C4-2B (cell line): ENCODE data around the gene LRCH1.

Experiments used
- H3K27ac ChIP-seq: fragments of 450-650 bp; 2 replicates; pipeline ENCODE4 v1.5.1; 2017
- ZFX ChIP-seq: fragments of 450-650 bp; IDR thresholded peaks from 2 replicates; pipeline ENCODE4 v1.6.1; 2017
- TF ChIP-seq, protein P1 (sequence below): fragments of 450-650 bp; conservative IDR thresholded peaks from 2 replicates; pipeline ENCODE4 v1.5.1; 2017; ENCODE audit warnings: mild to moderate bottlenecking

Gene LRCH1

DNA sequence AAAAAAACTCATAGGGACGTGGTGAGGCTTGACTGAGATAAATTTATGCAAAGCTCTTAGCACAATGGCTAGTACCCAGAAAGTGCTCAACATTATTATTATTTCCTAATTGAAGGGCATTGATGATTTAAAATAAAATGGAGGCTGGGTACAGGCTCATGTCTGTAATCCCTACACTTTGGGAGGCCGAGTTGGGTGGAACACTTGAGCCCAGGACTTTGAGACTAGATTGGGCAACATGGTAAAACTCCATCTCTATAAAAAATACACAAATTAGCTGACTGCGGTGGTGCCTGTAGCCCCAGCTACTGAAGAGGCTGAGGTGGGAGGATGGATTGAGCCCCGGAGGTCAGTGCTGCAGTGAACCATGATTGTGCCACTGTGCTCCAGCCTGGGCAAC lies 49.6 kb downstream of the LRCH1 start:
- TF ChIP-seq, protein P1, sequence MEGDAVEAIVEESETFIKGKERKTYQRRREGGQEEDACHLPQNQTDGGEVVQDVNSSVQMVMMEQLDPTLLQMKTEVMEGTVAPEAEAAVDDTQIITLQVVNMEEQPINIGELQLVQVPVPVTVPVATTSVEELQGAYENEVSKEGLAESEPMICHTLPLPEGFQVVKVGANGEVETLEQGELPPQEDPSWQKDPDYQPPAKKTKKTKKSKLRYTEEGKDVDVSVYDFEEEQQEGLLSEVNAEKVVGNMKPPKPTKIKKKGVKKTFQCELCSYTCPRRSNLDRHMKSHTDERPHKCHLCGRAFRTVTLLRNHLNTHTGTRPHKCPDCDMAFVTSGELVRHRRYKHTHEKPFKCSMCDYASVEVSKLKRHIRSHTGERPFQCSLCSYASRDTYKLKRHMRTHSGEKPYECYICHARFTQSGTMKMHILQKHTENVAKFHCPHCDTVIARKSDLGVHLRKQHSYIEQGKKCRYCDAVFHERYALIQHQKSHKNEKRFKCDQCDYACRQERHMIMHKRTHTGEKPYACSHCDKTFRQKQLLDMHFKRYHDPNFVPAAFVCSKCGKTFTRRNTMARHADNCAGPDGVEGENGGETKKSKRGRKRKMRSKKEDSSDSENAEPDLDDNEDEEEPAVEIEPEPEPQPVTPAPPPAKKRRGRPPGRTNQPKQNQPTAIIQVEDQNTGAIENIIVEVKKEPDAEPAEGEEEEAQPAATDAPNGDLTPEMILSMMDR, result no peak
- no peak for TF ChIP-seq ZFX
- no peak overlapping the region; the same call in 1 of the 2 replicates for H3K27ac ChIP-seq

DNA sequence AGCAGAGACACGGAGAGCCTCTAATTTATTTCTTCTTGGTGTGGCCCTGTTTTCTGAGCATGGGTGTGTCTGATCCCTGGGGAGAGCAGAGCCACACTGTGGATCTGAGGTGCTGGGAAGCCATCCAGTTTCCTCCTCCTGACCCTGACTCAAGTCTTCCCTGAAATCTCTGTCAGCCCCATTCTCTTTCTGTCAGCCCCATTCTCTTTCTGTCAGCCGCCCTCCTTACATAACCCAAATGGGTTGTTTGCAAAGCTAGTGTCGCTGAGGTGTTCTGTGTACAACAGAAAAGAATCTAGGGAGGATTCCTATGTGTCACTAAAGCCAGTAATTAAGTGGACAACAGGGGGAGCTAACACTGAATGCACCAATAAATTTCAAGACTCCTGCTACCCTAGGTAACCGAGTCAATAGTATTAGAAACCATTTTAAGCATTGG lies 50.2 kb downstream of the LRCH1 start:
- H3K27ac ChIP-seq, result peak overlapping the region; percentile 68
- TF ChIP-seq, protein P1, result peak; percentile 40
- no peak for TF ChIP-seq ZFX

DNA sequence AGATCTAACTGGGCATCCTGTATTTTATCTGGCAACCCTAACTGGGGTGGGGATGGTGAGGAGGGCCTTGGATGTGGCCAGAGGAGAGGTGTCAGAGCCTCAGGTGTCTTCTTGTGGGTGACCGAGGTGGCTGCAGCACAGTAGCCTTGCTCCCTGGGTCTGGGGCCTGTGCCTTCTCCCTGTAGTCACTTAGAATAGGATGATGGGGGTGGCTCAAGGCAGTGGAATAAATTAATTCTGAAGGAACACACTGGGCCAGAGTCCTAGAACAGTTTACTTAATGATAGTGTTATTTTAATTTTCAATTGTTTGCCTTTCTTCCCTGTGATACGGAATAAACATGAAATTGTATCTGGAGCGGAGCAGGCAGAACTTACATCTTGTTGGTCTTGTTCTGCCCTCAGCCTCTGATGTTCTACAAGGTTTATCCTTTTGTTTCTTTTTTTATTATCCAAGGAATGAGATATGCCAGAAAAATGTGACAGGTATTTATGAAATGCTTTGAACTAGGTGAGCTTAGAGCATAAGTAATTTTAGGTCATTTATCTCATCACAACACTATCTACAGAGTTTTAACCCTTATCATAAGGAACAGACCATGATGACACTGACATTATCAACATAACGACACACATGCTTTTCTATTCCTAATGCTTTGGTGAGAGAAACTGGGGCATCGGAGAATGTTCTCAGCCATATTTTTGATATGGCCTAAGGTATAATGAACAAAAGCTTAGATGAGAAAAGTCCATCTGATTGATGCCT lies 51.4 kb downstream of the LRCH1 start:
- TF ChIP-seq, protein P1, result no peak
- peak overlapping the region; percentile 68 for H3K27ac ChIP-seq

DNA sequence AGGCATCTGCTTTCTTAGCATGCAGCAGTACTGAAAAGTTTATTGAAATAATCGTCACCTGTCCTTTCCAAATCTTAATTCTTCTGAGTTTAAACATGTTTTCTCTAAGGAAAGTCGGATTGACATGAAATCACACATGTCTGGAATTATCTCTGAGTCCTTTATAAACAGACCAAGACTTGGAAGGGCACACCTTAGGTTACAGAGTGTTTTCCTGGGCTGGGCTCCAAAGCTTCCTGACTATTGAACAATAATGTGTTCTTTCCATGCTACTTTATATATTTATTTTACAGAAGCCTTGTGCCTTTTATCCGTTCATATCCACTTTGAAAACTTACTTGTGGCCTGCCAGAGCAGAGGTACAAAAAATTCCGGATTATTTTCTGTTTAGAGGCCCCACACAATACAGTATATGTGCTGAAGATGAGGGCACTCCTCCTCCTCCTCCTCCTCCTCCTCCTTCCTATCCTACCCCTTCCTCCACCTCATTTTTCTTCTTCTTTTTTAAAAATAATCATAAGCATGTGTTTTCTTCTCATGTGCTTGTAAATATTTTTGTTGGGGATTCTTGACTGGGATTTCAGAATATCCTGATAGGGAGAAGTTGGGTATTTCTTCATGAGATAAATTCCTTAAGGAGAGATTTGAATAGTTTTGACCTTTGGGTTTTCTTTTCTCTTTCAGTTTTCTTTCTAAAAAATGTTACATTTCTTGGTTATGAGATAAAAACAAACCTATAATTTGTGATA lies 52.3 kb downstream of the LRCH1 start:
- no peak overlapping the region; the same call in 1 of the 2 replicates for H3K27ac ChIP-seq
- TF ChIP-seq ZFX, result no peak
- TF ChIP-seq, protein P1, result no peak

DNA sequence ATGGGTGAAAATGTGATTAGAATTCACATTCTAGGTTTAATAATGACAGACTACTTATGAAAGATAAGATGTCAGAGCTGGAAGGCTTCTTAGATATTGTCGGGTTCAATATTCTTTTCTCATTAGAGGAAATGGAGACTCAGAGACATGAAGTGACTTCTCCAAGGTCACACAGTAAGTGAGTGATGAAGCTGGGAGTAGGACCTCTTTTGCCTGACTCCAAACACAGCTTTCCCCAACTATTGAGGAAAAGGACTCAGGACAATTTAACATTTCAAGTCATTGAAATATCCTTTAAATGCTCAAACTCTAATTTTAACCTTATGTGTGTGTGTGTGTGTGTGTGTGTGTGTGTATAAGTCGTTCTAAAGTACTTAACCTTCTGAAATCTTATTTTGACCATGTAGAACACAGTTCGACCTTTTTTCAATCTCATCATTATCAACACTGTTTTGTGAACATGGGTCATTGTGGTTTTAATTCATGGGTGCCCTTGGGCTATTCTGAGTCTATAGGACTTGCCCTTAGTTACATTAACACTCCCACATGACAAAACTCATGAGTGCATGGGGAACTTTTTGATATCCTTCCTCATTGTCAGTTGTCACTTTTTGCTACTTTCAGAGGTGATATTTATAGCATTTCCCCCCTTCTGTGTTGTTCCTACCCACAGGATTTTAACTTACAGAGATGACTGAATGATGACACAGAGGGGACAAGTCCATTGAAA lies 53.0 kb downstream of the LRCH1 start:
- no peak for TF ChIP-seq ZFX
- TF ChIP-seq, protein P1, result no peak
- peak overlapping the region; percentile 5; the same call in 1 of the 2 replicates for H3K27ac ChIP-seq

DNA sequence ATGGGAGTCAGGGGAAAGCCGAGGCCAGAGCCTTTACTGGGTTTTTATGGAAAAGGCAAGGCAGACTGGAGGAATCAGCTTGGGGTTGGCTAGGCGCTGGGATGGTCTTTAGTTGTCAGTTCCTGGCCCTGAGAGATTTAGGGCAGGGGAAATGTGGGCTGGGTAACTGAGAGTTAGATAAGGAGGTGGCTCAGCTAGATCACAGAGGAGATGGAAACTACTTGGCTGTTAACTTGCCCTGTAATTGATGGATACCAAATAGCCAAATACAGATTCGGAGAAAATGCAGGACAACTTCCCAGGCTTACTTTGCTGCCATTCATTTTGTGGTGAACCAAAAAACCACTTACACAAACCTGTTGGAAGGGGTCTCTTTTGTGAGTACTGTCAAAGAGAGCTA lies 54.0 kb downstream of the LRCH1 start:
- H3K27ac ChIP-seq, result peak overlapping the region; percentile 5; the same call in 1 of the 2 replicates
- no peak for TF ChIP-seq ZFX
- TF ChIP-seq, protein P1, result no peak
